ENCODE measurements around the gene MEX3A. TPM values are rescaled to one million over a fixed set of nuclear protein-coding genes. Genes with fewer than 3 reads are reported as not detected.
"Not testable (repeated sequence)": the region's sequence is repeated elsewhere in the genome, so short reads cannot be mapped to it uniquely, and the experiment has no call there.

The MEX3A gene
- total and polyA plus RNA-seq, 9 donors: 3.5 to 12.4 (median 9.1) TPM

- DNase-seq: peak in 1 of 5 donors; percentile 25
- Histone ChIP-seq H3K27ac (peak overlapping the region; percentile 16 to 47), H3K36me3 (no peaks in the 10 kb centered on the region), H3K4me3 (peak overlapping the region; percentile 86), H3K27me3 (no peaks in the 10 kb centered on the region), H3K9me3 (no peaks in the 10 kb centered on the region), H3K4me1 (ENCODE audit: insufficient read depth) (peaks cover 42% of the 10 kb centered on the region)
- intact Hi-C loops (cut with DNase I): no loop called here
- TF ChIP-seq POLR2A (IDR thresholded peaks at IDR 0.05): no peak
- TF ChIP-seq, protein P1, sequence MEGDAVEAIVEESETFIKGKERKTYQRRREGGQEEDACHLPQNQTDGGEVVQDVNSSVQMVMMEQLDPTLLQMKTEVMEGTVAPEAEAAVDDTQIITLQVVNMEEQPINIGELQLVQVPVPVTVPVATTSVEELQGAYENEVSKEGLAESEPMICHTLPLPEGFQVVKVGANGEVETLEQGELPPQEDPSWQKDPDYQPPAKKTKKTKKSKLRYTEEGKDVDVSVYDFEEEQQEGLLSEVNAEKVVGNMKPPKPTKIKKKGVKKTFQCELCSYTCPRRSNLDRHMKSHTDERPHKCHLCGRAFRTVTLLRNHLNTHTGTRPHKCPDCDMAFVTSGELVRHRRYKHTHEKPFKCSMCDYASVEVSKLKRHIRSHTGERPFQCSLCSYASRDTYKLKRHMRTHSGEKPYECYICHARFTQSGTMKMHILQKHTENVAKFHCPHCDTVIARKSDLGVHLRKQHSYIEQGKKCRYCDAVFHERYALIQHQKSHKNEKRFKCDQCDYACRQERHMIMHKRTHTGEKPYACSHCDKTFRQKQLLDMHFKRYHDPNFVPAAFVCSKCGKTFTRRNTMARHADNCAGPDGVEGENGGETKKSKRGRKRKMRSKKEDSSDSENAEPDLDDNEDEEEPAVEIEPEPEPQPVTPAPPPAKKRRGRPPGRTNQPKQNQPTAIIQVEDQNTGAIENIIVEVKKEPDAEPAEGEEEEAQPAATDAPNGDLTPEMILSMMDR (IDR thresholded peaks at IDR 0.05): no peak
- WGBS, 3 donors: 30 to 44% (median 39%) methylated on average over 13 of the region's 13 CpGs
These were observed 35.3 kb upstream of the MEX3A start for GRCh38 chr1:156117414-156118176.

DNA sequence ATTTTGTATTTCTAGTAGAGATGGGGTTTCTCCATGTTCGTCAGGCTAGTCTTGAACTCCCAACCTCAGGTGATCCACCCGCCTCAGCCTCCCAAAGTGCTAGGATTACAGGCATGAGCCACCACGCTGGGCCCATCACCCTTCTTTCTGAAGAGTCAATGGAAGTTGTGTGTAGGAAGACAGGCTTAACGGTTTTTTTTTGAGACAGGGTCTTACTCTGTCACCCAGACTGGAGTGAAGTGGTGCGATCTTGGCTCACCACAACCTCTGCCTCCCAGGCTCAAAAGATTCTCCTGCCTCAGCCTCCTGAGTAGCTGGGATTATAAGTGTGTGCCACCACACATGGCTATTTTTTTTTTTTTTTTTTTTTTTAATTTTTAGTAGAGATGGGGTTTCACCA, 34.5 kb upstream of the MEX3A start:
- H3K4me1 ChIP-seq (ENCODE audit: insufficient read depth): peaks cover 40% of the 10 kb centered on the region
- H3K4me3 ChIP-seq: peak overlapping the region; percentile 86
- intact Hi-C loops (cut with DNase I); H3K36me3 ChIP-seq; H3K9me3 ChIP-seq; DNase-seq; H3K27me3 ChIP-seq: not testable (repeated sequence)
- peak overlapping the region in 1 of 2 donors; percentile 90 for H3K27ac ChIP-seq
- WGBS, 3 donors: 33 to 38% (median 35%) methylated on average over 5 of the region's 5 CpGs

- 0 to 1% (median 1%) methylated on average over 18 to 19 of the region's 19 CpGs for WGBS, 3 donors
- intact Hi-C loops (cut with DNase I): no loop called here
- H3K9me3 ChIP-seq: no peaks in the 10 kb centered on the region
- H3K4me1 ChIP-seq (ENCODE audit: insufficient read depth): peaks cover 30% of the 10 kb centered on the region
- peak; percentile 69 to 83 (median 77) for DNase-seq
- H3K27me3 ChIP-seq: no peaks in the 10 kb centered on the region
- H3K4me3 ChIP-seq: peak overlapping the region; percentile 86
- no peaks in the 10 kb centered on the region for H3K36me3 ChIP-seq
- peak overlapping the region; percentile 90 to 94 for H3K27ac ChIP-seq
- TF ChIP-seq, protein P1 (IDR thresholded peaks at IDR 0.05): no peak
- TF ChIP-seq EP300 (IDR thresholded peaks at IDR 0.05) (no peak), POLR2A (IDR thresholded peaks at IDR 0.05) (no peak)
These were observed 33.5 kb upstream of the MEX3A start for GRCh38 chr1:156115514-156116374.

DNA sequence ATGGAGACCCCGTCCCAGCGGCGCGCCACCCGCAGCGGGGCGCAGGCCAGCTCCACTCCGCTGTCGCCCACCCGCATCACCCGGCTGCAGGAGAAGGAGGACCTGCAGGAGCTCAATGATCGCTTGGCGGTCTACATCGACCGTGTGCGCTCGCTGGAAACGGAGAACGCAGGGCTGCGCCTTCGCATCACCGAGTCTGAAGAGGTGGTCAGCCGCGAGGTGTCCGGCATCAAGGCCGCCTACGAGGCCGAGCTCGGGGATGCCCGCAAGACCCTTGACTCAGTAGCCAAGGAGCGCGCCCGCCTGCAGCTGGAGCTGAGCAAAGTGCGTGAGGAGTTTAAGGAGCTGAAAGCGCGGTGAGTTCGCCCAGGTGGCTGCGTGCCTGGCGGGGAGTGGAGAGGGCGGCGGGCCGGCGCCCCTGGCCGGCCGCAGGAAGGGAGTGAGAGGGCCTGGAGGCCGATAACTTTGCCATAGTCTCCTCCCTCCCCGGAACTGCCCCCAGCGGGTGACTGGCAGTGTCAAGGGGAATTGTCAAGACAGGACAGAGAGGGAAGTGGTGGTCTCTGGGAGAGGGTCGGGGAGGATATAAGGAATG, 32.8 kb upstream of the MEX3A start:
- TF ChIP-seq EP300 (IDR thresholded peaks at IDR 0.05) (no peak), POLR2A (IDR thresholded peaks at IDR 0.05) (no peak)
- TF ChIP-seq, protein P1 (IDR thresholded peaks at IDR 0.05): no peak
- Histone ChIP-seq H3K27me3 (no peaks in the 10 kb centered on the region), H3K9me3 (no peaks in the 10 kb centered on the region), H3K4me3 (peak overlapping the region; percentile 86), H3K27ac (peak overlapping the region; percentile 90 to 94), H3K4me1 (ENCODE audit: insufficient read depth) (peaks cover 23% of the 10 kb centered on the region), H3K36me3 (no peaks in the 10 kb centered on the region)
- peak in 3 of 5 donors; percentile 46 to 71 (median 60) for DNase-seq
- 0% methylated on average over 39 to 49 of the region's 49 CpGs for WGBS, 3 donors
- intact Hi-C loops (cut with DNase I): no loop called here

Data from ovary (tissue), 9 donors.